Measurements from ENCODE around the gene COX18.

Gene COX18

GRCh38 chr4:73066928-73067327 is 2.6 kb downstream of the COX18 start:
- Histone ChIP-seq H3K4me2 (ENCODE audit: low read length) (no peak overlapping the region), H3K27ac (ENCODE audit: low read length) (no peak overlapping the region), H3K9ac (ENCODE audit: low read length) (no peak overlapping the region), H3K9me3 (ENCODE audit: insufficient read depth, low read length) (no peaks in the 10 kb centered on the region), H3K4me3 (ENCODE audit: low read length) (no peak overlapping the region), H4K20me1 (ENCODE audit: insufficient read depth, low read length) (no peaks in the 10 kb centered on the region), H2AFZ (ENCODE audit: low read depth, low read length) (no peak overlapping the region), H3K27me3 (ENCODE audit: low read depth, low read length) (no peaks in the 10 kb centered on the region), H3K36me3 (replicated peaks; ENCODE audit: low read depth, low read length) (peaks cover 40% of the 10 kb centered on the region), H3K79me2 (ENCODE audit: low read length) (peaks cover 60% of the 10 kb centered on the region), H3K4me1 (ENCODE audit: low read length) (peaks cover 14% of the 10 kb centered on the region)
- TF ChIP-seq CTCF (IDR thresholded peaks at IDR 0.05; ENCODE audit: low read depth, low read length), result no peak
- TF ChIP-seq EZH2phosphoT487 (IDR thresholded peaks at IDR 0.05; ENCODE audit: low read depth), result no peak

- Histone ChIP-seq H4K20me1 (ENCODE audit: insufficient read depth, low read length) (no peaks in the 10 kb centered on the region), H3K4me1 (ENCODE audit: low read length) (peaks cover 14% of the 10 kb centered on the region), H3K36me3 (replicated peaks; ENCODE audit: low read depth, low read length) (peaks cover 44% of the 10 kb centered on the region)
Measured at GRCh38 chr4:73066445-73066844, 3.1 kb downstream of the COX18 start.

GRCh38 chr4:73064536-73064935 is 5.0 kb downstream of the COX18 start:
- H2AFZ ChIP-seq (ENCODE audit: low read depth, low read length), result no peak overlapping the region
- no peaks in the 10 kb centered on the region for H4K20me1 ChIP-seq (ENCODE audit: insufficient read depth, low read length)
- peaks cover 56% of the 10 kb centered on the region for H3K36me3 ChIP-seq (replicated peaks; ENCODE audit: low read depth, low read length)
- H3K4me2 ChIP-seq (ENCODE audit: low read length), result no peak overlapping the region
- no peak overlapping the region for H3K4me3 ChIP-seq (ENCODE audit: low read length)
- H3K4me1 ChIP-seq (ENCODE audit: low read length), result peaks cover 7% of the 10 kb centered on the region
- no peaks in the 10 kb centered on the region for H3K27me3 ChIP-seq (ENCODE audit: low read depth, low read length)
- no peak overlapping the region for H3K9ac ChIP-seq (ENCODE audit: low read length)
- TF ChIP-seq CTCF (IDR thresholded peaks at IDR 0.05; ENCODE audit: low read depth, low read length), result no peak
- no peak for TF ChIP-seq EZH2phosphoT487 (IDR thresholded peaks at IDR 0.05; ENCODE audit: low read depth)
- no peaks in the 10 kb centered on the region for H3K9me3 ChIP-seq (ENCODE audit: insufficient read depth, low read length)
- peaks cover 60% of the 10 kb centered on the region for H3K79me2 ChIP-seq (ENCODE audit: low read length)
- H3K27ac ChIP-seq (ENCODE audit: low read length), result no peak overlapping the region

More at GRCh38 chr4:73066445-73066844, 3.1 kb downstream of the COX18 start:
- Histone ChIP-seq H3K4me3 (ENCODE audit: low read length) (no peak overlapping the region), H3K79me2 (ENCODE audit: low read length) (peaks cover 60% of the 10 kb centered on the region), H2AFZ (ENCODE audit: low read depth, low read length) (no peak overlapping the region), H3K9me3 (ENCODE audit: insufficient read depth, low read length) (no peaks in the 10 kb centered on the region), H3K4me2 (ENCODE audit: low read length) (no peak overlapping the region), H3K9ac (ENCODE audit: low read length) (no peak overlapping the region), H3K27me3 (ENCODE audit: low read depth, low read length) (no peaks in the 10 kb centered on the region), H3K27ac (ENCODE audit: low read length) (no peak overlapping the region)
- TF ChIP-seq EZH2phosphoT487 (IDR thresholded peaks at IDR 0.05; ENCODE audit: low read depth) (no peak), CTCF (IDR thresholded peaks at IDR 0.05; ENCODE audit: low read depth, low read length) (no peak)

GRCh38 chr4:73055241-73055897 is 14.1 kb downstream of the COX18 start:
- H4K20me1 ChIP-seq (ENCODE audit: insufficient read depth, low read length), result no peaks in the 10 kb centered on the region
- peaks cover 16% of the 10 kb centered on the region for H3K4me1 ChIP-seq (ENCODE audit: low read length)
- no peaks in the 10 kb centered on the region for H3K27me3 ChIP-seq (ENCODE audit: low read depth, low read length)
- H2AFZ ChIP-seq (ENCODE audit: low read depth, low read length), result no peak overlapping the region
- peaks cover 50% of the 10 kb centered on the region for H3K36me3 ChIP-seq (replicated peaks; ENCODE audit: low read depth, low read length)
- no peaks in the 10 kb centered on the region for H3K79me2 ChIP-seq (ENCODE audit: low read length)
- H3K9ac ChIP-seq (ENCODE audit: low read length), result no peak overlapping the region
- peak overlapping the region; percentile 58 for H3K27ac ChIP-seq (ENCODE audit: low read length)
- no peak for TF ChIP-seq EZH2phosphoT487 (IDR thresholded peaks at IDR 0.05; ENCODE audit: low read depth)
- no peak for TF ChIP-seq CTCF (IDR thresholded peaks at IDR 0.05; ENCODE audit: low read depth, low read length)
- no peak overlapping the region for H3K4me3 ChIP-seq (ENCODE audit: low read length)
- no peaks in the 10 kb centered on the region for H3K9me3 ChIP-seq (ENCODE audit: insufficient read depth, low read length)
- H3K4me2 ChIP-seq (ENCODE audit: low read length), result peak overlapping the region; percentile 38
